HG03066 (cell line): ENCODE results near the gene CTR9.
"Not testable (repeated sequence)": the region's sequence is repeated elsewhere in the genome, so short reads cannot be mapped to it uniquely, and the experiment has no call there.

Source experiments
- ATAC-seq: cut with Tn5 transposase; IDR thresholded peaks from one replicate; pipeline ENCODE4 v1.9.1; 2021; ENCODE audit warnings: low read depth; ENCODE audit not compliant: unreplicated experiment

Gene CTR9

GRCh38 chr11:10813945-10814344 lies 62.9 kb downstream of the CTR9 start:
- ATAC-seq: no peak

DNA sequence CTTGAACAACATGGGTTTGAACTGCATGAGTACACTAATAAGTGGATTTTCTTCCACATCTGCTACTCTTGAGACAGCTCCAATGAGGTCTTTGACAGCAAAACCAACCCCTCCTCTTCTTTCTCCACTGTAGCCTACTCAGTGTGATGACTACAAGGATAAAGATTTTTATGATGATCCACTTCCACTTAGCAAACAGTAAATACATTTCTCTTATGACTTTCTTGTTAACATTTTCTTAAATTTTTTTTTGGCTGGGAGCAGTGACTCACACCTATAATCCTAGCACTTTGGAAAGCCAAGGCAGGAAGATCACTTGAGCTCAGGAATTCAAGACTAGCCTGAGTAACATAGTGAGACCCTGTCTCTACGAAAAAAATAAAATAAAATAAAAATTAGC lies 67.5 kb downstream of the CTR9 start:
- no peak for ATAC-seq

GRCh38 chr11:10822491-10822890 lies 71.4 kb downstream of the CTR9 start:
- ATAC-seq: not testable (repeated sequence)

GRCh38 chr11:10823152-10823579 lies 72.1 kb downstream of the CTR9 start:
- no peak for ATAC-seq

DNA sequence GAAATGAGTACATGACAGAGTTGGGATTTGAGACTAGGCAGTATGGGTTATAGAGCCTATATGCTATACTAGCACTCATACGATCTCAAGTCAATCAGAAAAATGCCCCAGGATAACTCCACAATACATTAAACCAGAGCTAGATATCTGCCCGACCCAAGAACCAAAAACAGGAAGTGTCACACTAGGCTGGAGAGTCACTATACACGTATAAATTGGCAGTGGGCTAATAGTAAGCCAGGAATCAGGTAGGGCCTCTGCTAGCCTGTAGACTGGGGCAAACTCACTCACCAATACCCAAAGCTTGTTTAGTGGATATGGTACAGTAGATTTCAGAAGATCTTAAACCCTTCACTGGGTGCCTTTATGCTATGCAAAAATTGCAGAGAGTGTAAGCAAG lies 73.8 kb downstream of the CTR9 start:
- ATAC-seq: no peak

DNA sequence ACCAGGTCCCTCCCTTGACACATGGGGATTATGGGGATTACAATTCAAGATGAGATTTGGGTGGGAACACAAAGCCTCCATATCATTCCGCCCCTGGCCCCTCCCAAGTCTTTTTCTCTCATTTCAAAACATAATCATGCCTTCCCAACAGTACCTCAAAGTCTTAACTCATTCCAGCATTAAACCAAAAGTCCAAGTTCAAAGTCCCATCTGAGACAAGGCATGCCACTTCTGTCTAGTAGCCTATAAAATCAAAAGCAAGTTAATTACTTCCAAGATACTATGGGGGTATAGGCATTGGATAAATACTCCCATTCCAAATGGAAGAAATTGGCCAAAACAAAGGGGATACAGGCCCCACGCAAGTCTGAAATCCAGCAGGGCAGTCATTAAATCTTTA lies 77.4 kb downstream of the CTR9 start:
- ATAC-seq: no peak

DNA sequence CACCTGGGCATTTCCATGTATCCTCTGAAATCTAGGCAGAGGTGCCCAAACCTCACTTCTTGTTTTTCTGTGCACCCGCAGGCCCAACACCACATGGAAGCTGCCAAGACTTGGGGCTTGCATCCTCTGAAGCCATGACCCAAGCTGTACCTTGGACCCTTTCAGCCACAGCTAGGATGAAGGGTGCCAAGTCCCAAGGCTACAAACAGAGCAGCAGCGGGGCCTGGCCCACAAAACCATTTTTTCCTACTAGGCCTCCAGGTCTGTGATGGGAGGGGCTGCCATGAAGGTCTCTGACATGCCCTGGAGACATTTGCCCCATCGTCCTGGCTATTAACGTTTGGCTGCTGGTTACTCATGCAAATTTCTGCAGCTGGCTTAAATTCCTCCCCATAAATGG lies 78.1 kb downstream of the CTR9 start:
- ATAC-seq: no peak
